IMR-90 (cell line): ENCODE measurements around the gene CNST. TPM values are rescaled to one million over a fixed set of nuclear protein-coding genes. Genes with fewer than 3 reads are reported as not detected.

Source experiments
- BHLHE40 ChIP-seq: fragments of 150-350 bp; IDR thresholded peaks from 2 replicates; pipeline ENCODE4 v1.6.1; 2016; ENCODE audit warnings: mild to moderate bottlenecking, low read depth, low read length
- MAZ ChIP-seq: IDR thresholded peaks from 2 replicates; pipeline ENCODE4 v1.6.1; 2012; ENCODE audit warnings: low read depth, mild to moderate bottlenecking, low read length, improper control_type of control experiment, moderate library complexity, borderline replicate concordance
- NFE2L2 ChIP-seq: fragments of 150-350 bp; IDR thresholded peaks from 2 replicates; pipeline ENCODE4 v1.6.1; 2016; ENCODE audit warnings: low read depth, mild to moderate bottlenecking, low read length
- RAD21 ChIP-seq: IDR thresholded peaks from 2 replicates; pipeline ENCODE4 v1.6.1; 2012; ENCODE audit warnings: low read length, improper control_type of control experiment
- USF2 ChIP-seq: fragments of 150-350 bp; IDR thresholded peaks from 2 replicates; pipeline ENCODE4 v1.6.1; 2017; ENCODE audit warnings: mild to moderate bottlenecking, antibody characterized with exemption, low read length, low read depth
- polyA plus RNA-seq, 3 experiments: library from polyadenylated mRNA; depleted of rRNA; stranded (reverse); fragments of >200 nt; gene quantifications; 2 replicates each; pipeline ENCODE4 v1.2.3, GENCODE V29; 2012; ENCODE audit warnings: low replicate concordance in 1 of 3
- total RNA-seq: library from RNA; depleted of rRNA; stranded (reverse); fragments of >200 nt; gene quantifications from 2 replicates; pipeline ENCODE4 v1.2.3, GENCODE V29; 2012

Gene CNST
- total and polyA plus RNA-seq, 2 of the 4 experiments (the other 2 are of a cell fraction): 15.4 to 25.5 TPM

- TF ChIP-seq RAD21 (no peak), MAZ (no peak), BHLHE40 (no peak), NFE2L2 (no peak), USF2 (no peak)
These were observed 16.2 kb downstream of the CNST start (continued) for GRCh38 chr1:246582301-246583055.
